Keratinocyte (primary cell): ENCODE measurements around the gene PCDHGC5.

Source experiments
- EZH2 ChIP-seq: IDR thresholded peaks from one replicate; pipeline ENCODE4 v1.6.1; 2012; ENCODE audit warnings: inconsistent platforms, mild to moderate bottlenecking, low read length, moderate library complexity
- TF ChIP-seq, protein P1 (sequence below), 3 experiments: IDR thresholded peaks in 1 of 3; conservative IDR thresholded peaks in 1 of 3; optimal IDR thresholded peaks in 1 of 3; 2 replicates in 2 of 3; 3 replicates in 1 of 3; pipeline versions ENCODE3 to v1.5.1; 2011; ENCODE audit warnings: low read length in 3 of 3, mild to moderate bottlenecking in 3 of 3, moderate library complexity in 2 of 3, control low read depth in 1 of 3, inconsistent platforms in 1 of 3; ENCODE audit not compliant: insufficient read depth in 2 of 3; ENCODE audit errors: extremely low read depth in 1 of 3

DNA sequence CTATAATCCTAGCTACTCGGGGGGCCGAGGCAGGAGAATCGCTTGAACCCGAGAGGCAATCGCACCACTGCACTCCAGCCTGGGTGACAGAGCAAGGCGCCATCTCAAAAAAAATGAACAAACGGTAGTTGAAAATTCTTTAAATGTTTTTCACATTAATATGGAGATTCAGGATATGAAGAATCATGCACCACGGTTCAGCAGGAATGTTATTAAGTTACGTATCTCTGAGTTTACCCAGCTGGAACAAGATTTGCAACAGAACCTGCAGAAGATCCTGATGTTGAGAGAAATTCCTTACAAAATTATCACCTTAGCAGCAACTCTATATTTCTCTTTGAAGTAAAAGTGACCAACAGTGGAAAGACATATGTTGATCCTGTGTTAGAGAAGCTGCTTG, 48.5 kb upstream of the PCDHGC5 start:
- TF ChIP-seq, protein P1, sequence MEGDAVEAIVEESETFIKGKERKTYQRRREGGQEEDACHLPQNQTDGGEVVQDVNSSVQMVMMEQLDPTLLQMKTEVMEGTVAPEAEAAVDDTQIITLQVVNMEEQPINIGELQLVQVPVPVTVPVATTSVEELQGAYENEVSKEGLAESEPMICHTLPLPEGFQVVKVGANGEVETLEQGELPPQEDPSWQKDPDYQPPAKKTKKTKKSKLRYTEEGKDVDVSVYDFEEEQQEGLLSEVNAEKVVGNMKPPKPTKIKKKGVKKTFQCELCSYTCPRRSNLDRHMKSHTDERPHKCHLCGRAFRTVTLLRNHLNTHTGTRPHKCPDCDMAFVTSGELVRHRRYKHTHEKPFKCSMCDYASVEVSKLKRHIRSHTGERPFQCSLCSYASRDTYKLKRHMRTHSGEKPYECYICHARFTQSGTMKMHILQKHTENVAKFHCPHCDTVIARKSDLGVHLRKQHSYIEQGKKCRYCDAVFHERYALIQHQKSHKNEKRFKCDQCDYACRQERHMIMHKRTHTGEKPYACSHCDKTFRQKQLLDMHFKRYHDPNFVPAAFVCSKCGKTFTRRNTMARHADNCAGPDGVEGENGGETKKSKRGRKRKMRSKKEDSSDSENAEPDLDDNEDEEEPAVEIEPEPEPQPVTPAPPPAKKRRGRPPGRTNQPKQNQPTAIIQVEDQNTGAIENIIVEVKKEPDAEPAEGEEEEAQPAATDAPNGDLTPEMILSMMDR (optimal IDR thresholded peaks at IDR 0.05 in 1 of 3, IDR thresholded peaks at IDR 0.05 in 1 of 3, conservative IDR thresholded peaks at IDR 0.05 in 1 of 3; ENCODE audit: extremely low read depth in 1 of 3, insufficient read depth in 2 of 3, low read length in 3 of 3) = no peak
- no peak for TF ChIP-seq EZH2
